HG02970 (cell line): ENCODE results near the gene KIF5C.

Experiments used
- ATAC-seq: cut with Tn5 transposase; IDR thresholded peaks from one replicate; pipeline ENCODE4 v1.9.1; 2021; ENCODE audit warnings: mild to moderate bottlenecking, moderate library complexity, moderate number of reproducible peaks; ENCODE audit not compliant: unreplicated experiment, low FRiP score

The KIF5C gene

DNA sequence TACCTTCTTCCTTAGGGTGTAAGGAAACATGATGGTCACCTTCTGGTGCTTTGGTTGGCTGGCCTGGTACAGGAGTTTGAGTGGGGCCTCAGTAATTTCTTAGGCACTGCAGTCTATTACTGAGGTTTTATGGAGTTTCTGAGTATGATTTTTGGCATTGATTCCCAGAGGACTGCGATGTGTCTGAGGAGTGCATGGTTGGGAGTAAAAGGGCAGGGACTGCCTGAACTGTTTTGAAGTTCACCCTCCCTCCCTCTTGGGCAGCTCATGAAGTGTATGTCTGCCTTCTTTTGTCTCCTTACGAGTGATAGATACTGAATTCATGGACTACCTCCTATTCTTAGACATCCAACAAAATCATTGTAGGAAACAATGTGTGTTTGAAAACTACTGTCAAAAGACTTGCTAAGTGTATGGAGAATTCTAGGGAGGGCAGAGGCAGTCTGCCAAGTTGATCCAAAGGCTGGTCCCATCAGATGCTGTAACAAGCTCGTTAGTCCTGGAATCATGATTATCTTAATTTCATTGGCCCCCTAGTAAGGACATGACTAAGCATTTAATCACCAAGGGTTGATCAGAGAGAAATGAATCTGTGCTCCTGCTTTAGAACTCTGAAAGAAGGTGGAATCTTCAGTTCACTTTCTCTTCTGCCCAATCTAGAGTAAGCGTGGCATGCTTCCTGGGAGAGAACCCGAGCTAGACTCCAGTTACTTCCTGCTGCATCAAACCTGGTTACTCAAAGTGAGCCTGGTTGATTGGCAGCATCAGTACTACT, 190.0 kb downstream of the KIF5C start:
- no peak for ATAC-seq

DNA sequence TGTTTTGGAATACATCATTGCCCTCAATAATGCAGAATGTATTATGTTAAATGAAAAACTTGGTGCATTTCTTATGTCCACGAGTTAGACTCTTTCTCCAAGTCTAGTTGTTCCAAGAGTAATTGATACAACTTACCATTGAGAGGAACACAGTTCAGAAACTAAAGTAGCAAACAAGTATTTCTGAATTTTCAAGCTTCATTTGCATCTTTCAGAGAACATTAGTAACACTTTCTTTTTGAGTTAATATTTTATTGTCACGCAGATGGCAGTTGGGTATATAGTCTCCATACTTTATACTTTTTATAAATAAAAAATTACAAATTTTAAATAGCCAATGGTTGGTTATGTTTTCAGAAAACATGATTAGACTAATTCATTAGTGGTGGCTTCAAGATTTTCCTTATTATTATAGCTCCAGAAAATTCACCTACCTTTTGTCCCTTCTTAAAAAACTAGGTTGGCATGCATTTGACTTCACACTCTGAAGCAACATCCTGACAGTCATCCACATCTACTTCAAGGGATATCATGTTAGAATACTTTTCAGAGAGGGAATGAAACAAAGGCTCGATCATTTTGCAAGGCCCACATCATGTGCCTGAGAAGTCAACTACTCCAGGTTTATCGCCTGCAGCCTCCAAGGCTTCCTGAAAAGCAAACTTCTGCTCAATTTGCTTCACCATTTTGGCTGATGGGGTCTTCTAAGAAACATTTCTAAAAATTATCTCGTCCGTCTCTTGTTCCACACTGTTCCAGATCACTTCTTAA, 193.4 kb downstream of the KIF5C start:
- ATAC-seq, result no peak

DNA sequence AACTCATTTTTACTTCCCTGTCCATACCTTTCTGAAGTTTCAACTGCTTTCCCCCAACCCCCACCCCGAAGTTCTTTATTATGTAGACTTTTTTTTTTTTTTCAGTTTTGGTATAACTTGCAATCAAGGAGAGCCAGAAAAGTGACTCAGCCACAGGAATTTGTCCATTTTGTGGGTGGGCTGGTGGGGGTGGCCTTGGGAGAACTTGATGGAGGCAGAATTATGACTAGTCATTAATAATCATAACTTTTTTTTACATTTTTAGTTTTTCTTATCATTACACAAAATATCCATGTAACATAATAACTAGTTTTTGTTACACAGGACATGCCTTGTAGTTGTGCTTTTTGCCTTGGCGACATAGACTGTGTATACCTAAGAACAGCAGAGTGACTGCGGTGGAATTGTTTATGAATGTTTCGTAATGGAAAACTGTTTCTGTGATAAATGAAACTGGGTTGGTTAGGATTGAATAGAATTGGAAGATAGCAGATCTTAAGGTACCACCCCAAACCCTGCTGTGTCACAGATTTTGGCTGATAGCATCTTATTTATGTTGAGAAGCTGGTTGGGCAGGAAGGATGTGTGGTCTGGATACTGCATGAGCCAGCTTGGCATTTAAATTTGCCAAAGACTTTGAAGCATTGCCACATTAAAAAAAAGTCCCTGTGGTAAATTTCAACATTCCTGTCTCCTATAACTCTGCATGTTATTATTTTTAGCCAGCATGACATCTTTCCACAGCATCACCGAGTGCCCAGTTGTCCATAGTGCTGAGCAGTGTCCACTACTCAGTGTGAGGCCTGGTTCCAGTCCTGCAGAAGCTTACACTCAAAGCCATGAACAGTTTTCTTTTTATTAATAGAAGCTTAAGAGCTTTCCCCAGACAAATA, 194.2 kb downstream of the KIF5C start:
- ATAC-seq, result no peak

DNA sequence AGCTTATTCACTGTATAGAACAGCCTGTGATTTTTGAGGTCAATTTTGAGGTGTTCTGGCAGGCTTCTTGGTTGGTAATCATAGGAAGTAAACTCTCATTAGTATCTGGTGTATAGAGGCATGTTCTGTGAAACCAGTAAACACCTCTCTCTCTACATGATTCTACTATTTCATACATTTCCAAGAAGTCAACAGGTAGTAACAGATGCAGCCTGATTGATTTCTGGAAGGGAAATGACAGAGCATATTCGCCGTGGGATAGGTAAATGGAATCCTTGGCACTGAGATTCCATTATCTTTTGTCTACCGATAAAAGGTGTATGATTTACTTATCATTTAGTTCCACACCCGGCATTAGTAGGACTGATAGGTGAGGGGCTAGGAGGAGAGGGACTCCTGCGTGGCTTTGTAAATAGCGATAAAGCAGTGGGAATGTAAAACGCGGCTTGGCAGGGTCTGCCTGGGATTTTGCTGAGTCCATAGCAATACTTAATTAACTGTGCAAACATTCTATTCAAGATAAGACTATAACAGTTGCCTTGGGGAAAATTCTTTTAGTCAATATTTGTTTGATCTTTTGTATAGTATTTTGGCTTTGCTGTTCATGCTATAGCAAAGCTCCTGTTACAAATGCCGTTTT, 195.8 kb downstream of the KIF5C start:
- ATAC-seq, result no peak

DNA sequence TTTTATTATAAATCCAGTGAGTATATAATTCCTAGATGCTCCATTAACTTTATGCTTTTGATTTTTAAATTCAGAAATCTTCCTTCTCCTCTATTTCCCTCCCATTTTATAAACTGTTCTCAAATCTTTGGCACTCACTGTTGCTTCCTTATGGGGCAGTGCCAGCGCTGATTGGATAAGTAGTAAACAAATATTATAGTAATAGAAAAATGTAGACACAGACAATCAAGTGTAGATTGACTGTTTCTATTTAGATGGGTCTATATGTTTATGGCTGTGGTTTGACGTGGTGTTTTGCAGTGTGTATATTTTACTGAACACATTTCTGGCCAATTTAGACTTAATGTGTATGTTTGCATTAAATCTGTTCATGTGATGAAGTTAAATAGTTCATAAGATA, 200.1 kb downstream of the KIF5C start:
- ATAC-seq, result no peak

DNA sequence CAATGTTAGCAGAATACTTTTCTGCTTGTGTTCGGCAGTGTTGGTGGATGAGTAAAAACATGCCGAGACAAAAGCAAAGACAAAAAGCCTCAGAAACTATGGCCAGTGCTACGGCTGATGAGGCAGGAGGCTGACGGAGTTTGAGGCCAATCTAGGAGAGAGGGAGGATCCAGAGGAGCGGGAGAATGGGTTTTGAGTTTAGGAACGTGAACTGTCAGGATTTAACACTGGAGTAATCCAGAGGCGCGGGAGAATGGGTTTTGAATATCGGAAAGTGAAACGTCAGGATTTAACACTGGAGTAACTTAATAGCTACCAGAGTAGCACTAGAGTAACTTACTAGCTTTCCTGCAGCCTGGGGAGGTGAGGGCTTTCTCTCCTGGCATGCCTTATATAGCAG, 200.8 kb downstream of the KIF5C start:
- no peak for ATAC-seq
